ENCODE data around the gene PALLD. TPM values are rescaled to one million over a fixed set of nuclear protein-coding genes. Genes with fewer than 3 reads are reported as not detected.

The PALLD gene
- total RNA-seq, 2 donors from 2014 or later, result 2.8 to 30.1 TPM

- no peak overlapping the region for H3K27ac Mint-ChIP-seq
- DNase-seq (ENCODE audit: low spot score in 2 of 2) (no peak), ATAC-seq (peak; percentile 94 to 99)
- no peaks in the 10 kb centered on the region for H3K9me3 Mint-ChIP-seq
- H3K36me3 Mint-ChIP-seq, result no peaks in the 10 kb centered on the region
Measured at GRCh38 chr4:168486912-168487281, 10.0 kb upstream of the PALLD start.

- ATAC-seq, result peak; percentile 63 to 68
- H3K36me3 Mint-ChIP-seq, result peaks cover 0 to 2% of the 10 kb centered on the region in 2 donors
- DNase-seq (ENCODE audit: low spot score in 2 of 2), result no peak
- H3K9me3 Mint-ChIP-seq, result no peaks in the 10 kb centered on the region
- peak overlapping the region in 1 of 2 donors; percentile 52 for H3K27ac Mint-ChIP-seq
Measured at GRCh38 chr4:168487282-168488035, 9.4 kb upstream of the PALLD start.

- Mint-ChIP-seq H3K36me3 (peaks cover 0 to 8% of the 10 kb centered on the region in 2 donors), H3K27ac (no peak overlapping the region), H3K9me3 (no peaks in the 10 kb centered on the region)
- ATAC-seq (no peak), DNase-seq (ENCODE audit: low spot score in 2 of 2) (no peak)
Measured at GRCh38 chr4:168488869-168489274, 8.0 kb upstream of the PALLD start.

GRCh38 chr4:168489616-168490015 is 7.2 kb upstream of the PALLD start:
- no peaks in the 10 kb centered on the region for H3K9me3 Mint-ChIP-seq
- H3K36me3 Mint-ChIP-seq, result peaks cover 0 to 8% of the 10 kb centered on the region in 2 donors
- DNase-seq (ENCODE audit: low spot score in 2 of 2), result no peak
- H3K27ac Mint-ChIP-seq, result no peak overlapping the region
- no peak for ATAC-seq

GRCh38 chr4:168490711-168491110 is 6.1 kb upstream of the PALLD start:
- no peaks in the 10 kb centered on the region for H3K9me3 Mint-ChIP-seq
- no peak for ATAC-seq
- no peak overlapping the region for H3K27ac Mint-ChIP-seq
- no peak for DNase-seq (ENCODE audit: low spot score in 2 of 2)
- peaks cover 0 to 8% of the 10 kb centered on the region in 2 donors for H3K36me3 Mint-ChIP-seq

GRCh38 chr4:168491563-168491962 is 5.3 kb upstream of the PALLD start:
- no peaks in the 10 kb centered on the region for H3K9me3 Mint-ChIP-seq
- DNase-seq (ENCODE audit: low spot score in 2 of 2) (no peak), ATAC-seq (no peak)
- peaks cover 0 to 8% of the 10 kb centered on the region in 2 donors for H3K36me3 Mint-ChIP-seq
- no peak overlapping the region for H3K27ac Mint-ChIP-seq

- DNase-seq (ENCODE audit: low spot score in 2 of 2) (no peak), ATAC-seq (no peak)
- Mint-ChIP-seq H3K27ac (no peak overlapping the region), H3K36me3 (no peaks in the 10 kb centered on the region), H3K9me3 (no peaks in the 10 kb centered on the region)
Measured at GRCh38 chr4:168498251-168498650, 1.4 kb downstream of the PALLD start.

- Mint-ChIP-seq H3K9me3 (no peaks in the 10 kb centered on the region), H3K36me3 (peaks cover 0 to 4% of the 10 kb centered on the region in 2 donors), H3K27ac (no peak overlapping the region)
- DNase-seq (ENCODE audit: low spot score in 2 of 2), result no peak
- no peak for ATAC-seq
Measured at GRCh38 chr4:168499241-168499640, 2.4 kb downstream of the PALLD start.

- no peak for DNase-seq (ENCODE audit: low spot score in 2 of 2)
- ATAC-seq, result no peak
- Mint-ChIP-seq H3K27ac (no peak overlapping the region), H3K9me3 (no peaks in the 10 kb centered on the region), H3K36me3 (peaks cover 0 to 5% of the 10 kb centered on the region in 2 donors)
Measured at GRCh38 chr4:168501407-168501806, 4.6 kb downstream of the PALLD start.

GRCh38 chr4:168502861-168503260 is 6.0 kb downstream of the PALLD start:
- ATAC-seq, result no peak
- Mint-ChIP-seq H3K9me3 (no peaks in the 10 kb centered on the region), H3K36me3 (peaks cover 0 to 5% of the 10 kb centered on the region in 2 donors), H3K27ac (no peak overlapping the region)
- no peak for DNase-seq (ENCODE audit: low spot score in 2 of 2)

- no peak for ATAC-seq
- no peaks in the 10 kb centered on the region for H3K9me3 Mint-ChIP-seq
- DNase-seq (ENCODE audit: low spot score in 2 of 2), result no peak
Measured at GRCh38 chr4:168503652-168504362, 7.0 kb downstream of the PALLD start.

GRCh38 chr4:168504526-168504925 is 7.7 kb downstream of the PALLD start:
- Mint-ChIP-seq H3K36me3 (peaks cover 0 to 5% of the 10 kb centered on the region in 2 donors), H3K9me3 (no peaks in the 10 kb centered on the region), H3K27ac (no peak overlapping the region)
- DNase-seq (ENCODE audit: low spot score in 2 of 2), result no peak
- ATAC-seq, result no peak

More at GRCh38 chr4:168503652-168504362, 7.0 kb downstream of the PALLD start:
- Mint-ChIP-seq H3K27ac (no peak overlapping the region), H3K36me3 (peaks cover 0 to 5% of the 10 kb centered on the region in 2 donors)

- no peak for ATAC-seq
- no peak for DNase-seq (ENCODE audit: low spot score in 2 of 2)
- Mint-ChIP-seq H3K36me3 (peaks cover 0 to 5% of the 10 kb centered on the region in 2 donors), H3K9me3 (no peaks in the 10 kb centered on the region), H3K27ac (no peak overlapping the region)
Measured at GRCh38 chr4:168506014-168506413, 9.2 kb downstream of the PALLD start.

- DNase-seq (ENCODE audit: low spot score in 2 of 2), result no peak
- Mint-ChIP-seq H3K9me3 (no peaks in the 10 kb centered on the region), H3K36me3 (peaks cover 0 to 5% of the 10 kb centered on the region in 2 donors), H3K27ac (no peak overlapping the region)
- ATAC-seq, result no peak
Measured at GRCh38 chr4:168507178-168507815, 10.4 kb downstream of the PALLD start.

- Mint-ChIP-seq H3K36me3 (peaks cover 0 to 5% of the 10 kb centered on the region in 2 donors), H3K27ac (no peak overlapping the region), H3K9me3 (no peaks in the 10 kb centered on the region)
- no peak for ATAC-seq
- DNase-seq (ENCODE audit: low spot score in 2 of 2), result no peak
Measured at GRCh38 chr4:168508683-168509082, 11.8 kb downstream of the PALLD start.

- ATAC-seq, result peak; percentile 94 to 95
- DNase-seq (ENCODE audit: low spot score in 2 of 2), result peak in 1 of 2 donors; percentile 44
- Mint-ChIP-seq H3K9me3 (no peaks in the 10 kb centered on the region), H3K36me3 (no peaks in the 10 kb centered on the region), H3K27ac (peak overlapping the region; percentile 13 to 53)
Measured at GRCh38 chr4:168509786-168510185, 12.9 kb downstream of the PALLD start.

- ATAC-seq (peak; percentile 27 to 48), DNase-seq (ENCODE audit: low spot score in 2 of 2) (peak; percentile 53 to 60)
- H3K27ac Mint-ChIP-seq, result peak overlapping the region; percentile 26 to 46
- H3K36me3 Mint-ChIP-seq, result no peaks in the 10 kb centered on the region
- H3K9me3 Mint-ChIP-seq, result no peaks in the 10 kb centered on the region
Measured at GRCh38 chr4:168511780-168512489, 15.1 kb downstream of the PALLD start.
